Erythroblast (primary cell): ENCODE results near the gene MUC20.
"Not testable (repeated sequence)": the region's sequence is repeated elsewhere in the genome, so short reads cannot be mapped to it uniquely, and the experiment has no call there.

Experiments
- DNase-seq, 2 experiments: peaks; one replicate each; lab custom pipeline; 2025; lab: John Stamatoyannopoulos, UW
- GATA1 ChIP-seq: IDR thresholded peaks from 2 replicates; pipeline ENCODE4 v1.6.1; 2011; ENCODE audit warnings: low read depth, mild to moderate bottlenecking, control low read depth, low read length, moderate library complexity
- POLR2A ChIP-seq: IDR thresholded peaks from 2 replicates; pipeline ENCODE4 v1.6.1; 2011; ENCODE audit warnings: mild to moderate bottlenecking, low read length

Gene MUC20

DNA sequence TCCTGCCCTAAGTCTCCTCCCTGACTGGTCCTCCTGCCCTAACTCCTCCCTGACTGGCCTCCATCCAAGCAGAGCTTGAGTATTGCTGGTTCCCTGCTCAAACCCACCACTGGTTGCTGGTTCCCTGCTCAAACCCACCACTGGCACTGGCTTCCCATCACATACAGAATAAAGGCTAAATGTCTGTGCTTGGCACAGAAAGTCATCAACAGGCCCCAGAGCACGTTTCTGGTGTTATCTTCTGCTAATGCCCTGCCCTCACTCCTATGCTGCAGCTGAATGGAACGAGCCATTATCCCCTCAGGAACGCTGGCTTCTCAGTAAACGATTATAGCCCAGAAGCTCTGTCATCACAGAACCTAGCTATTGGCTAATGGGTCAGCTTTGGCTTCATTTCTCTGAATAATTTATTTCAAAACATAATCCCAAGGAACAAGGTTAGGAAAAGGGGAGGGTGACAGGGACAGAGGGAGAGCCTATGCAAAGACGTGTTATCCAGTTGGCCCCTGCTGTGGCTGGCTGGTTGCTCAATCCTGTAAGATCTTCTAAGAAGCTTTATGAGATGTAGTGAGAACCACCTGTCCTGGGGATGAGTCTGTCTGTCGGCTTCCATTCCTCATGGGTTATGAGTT, 6.3 kb upstream of the MUC20 start:
- TF ChIP-seq POLR2A (no peak), GATA1 (no peak)
- DNase-seq, result no peak

DNA sequence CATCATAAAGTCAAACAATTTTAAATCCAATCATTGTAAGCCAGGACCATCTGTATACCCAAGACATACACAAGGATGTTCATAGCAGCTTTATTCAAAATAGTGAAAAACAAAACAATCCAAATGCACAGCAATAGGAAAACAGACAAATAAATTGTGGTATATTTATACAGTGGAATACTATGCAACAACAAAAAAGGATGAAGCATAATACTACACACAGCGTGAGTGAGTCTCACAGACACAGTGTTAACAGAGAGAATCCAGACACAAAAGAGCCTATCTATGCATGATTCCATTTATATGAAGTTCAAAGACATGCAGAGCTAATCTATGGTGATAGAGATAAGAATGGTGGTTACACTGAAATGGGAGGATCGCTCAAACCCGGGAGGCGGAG, 5.6 kb upstream of the MUC20 start:
- TF ChIP-seq POLR2A (no peak), GATA1 (no peak)
- no peak for DNase-seq

DNA sequence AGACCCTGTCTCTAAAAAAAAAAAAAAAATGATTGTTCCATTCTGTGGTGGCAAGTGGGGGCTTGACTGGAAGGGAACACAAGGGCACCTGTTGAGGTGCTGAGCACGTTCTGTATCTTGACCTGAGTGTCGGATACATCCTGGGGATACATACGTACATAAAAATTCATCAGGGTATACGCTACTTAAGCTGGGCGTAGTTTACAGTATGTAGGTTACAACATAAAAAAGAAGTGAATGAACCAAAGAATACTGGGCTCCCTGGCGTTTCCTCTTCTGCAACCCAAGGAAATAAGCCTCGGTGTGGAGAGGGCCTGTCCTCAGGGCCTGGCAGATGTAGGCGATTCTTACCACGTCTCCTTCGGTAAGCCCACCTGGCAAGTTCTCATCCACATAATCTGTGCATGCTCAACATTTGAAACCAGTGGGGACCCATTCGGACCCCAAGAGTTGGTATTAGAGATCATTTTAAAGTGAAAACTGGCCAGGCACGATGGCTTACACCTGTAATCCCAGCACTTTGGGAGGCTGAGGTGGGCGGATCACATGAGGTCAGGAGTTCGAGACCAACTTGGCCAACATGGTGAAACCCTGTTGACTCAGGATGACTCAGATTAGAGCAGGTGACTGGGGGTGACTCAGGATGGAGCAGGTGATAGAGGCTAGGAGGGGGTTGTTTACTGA, 5.1 kb upstream of the MUC20 start:
- DNase-seq, result no peak
- no peak for TF ChIP-seq GATA1
- TF ChIP-seq POLR2A, result no peak

DNA sequence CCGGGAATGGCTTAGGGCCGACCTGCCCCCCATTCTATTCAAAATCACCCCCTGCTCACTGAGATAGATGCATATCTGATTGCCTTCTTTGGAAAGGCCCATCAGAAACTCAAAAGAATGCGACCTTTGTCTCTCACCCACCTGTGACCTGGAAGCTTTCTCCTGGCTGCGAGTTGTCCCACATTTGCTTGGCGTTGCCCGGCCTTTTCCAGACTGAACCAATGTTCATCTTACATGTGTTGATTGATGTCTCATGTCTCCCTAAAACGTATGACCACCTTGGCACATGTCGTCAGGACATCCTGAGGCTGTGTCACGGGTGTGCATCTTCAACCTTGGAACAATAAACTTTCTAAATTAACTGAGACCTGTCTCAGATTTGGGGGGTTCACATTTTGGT, 3.4 kb upstream of the MUC20 start:
- TF ChIP-seq GATA1 (no peak), POLR2A (no peak)
- no peak for DNase-seq

DNA sequence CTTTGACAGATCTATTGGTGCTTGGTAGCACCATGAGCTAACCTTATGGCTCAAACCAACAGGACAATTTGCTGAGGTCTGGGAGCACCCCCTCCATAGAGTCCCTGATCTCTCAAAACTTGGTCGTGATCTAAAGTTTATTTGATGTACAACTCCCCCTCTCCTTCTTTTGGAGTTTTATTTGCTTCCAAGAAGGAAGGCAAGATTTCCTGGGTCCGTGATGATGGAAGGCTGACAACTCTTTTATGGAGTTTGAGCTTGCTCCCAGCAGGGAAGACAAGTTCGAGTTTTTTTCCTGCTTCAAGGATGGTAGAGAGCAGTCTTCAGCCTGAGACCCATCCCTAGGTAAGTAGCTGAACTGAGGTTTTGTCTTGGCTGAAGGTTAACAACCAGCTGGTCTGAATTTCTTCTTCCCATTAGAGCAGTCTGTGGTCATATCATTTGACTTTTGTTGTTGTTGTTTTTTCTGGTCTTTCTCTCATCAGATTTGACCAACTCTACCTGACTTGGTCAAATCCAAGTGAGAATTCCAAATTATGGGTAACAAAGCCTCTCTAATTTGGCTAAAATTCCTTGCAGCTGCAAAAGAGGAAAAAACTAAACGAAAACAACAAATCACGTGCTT, 2.8 kb upstream of the MUC20 start:
- no peak for TF ChIP-seq POLR2A
- no peak for TF ChIP-seq GATA1
- no peak for DNase-seq

DNA sequence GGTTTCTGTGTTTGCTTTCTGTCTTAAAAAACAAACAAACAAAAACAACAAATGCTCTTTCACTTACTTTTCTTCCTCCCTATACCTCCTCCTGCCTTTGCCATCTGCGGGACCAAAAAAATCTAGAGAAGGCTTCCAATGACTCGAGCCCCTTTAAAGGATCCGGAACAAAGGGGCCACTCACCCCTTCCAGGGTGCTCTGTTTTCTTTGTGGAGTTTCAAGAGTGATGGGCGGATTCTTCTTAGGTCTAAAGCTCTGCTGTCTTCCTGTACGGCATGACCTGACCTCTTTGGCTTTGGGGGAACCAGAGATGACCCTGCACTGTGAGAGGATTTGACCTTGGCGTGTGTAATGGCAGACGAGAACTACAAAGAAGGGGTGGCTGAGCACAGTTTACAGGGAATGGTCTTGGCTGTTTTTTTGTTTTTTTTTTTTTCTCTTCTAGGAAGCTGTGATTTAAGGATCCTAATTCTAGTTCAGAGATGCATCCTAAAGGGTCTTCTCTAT, 2.2 kb upstream of the MUC20 start:
- TF ChIP-seq GATA1 (no peak), POLR2A (no peak)
- no peak for DNase-seq

DNA sequence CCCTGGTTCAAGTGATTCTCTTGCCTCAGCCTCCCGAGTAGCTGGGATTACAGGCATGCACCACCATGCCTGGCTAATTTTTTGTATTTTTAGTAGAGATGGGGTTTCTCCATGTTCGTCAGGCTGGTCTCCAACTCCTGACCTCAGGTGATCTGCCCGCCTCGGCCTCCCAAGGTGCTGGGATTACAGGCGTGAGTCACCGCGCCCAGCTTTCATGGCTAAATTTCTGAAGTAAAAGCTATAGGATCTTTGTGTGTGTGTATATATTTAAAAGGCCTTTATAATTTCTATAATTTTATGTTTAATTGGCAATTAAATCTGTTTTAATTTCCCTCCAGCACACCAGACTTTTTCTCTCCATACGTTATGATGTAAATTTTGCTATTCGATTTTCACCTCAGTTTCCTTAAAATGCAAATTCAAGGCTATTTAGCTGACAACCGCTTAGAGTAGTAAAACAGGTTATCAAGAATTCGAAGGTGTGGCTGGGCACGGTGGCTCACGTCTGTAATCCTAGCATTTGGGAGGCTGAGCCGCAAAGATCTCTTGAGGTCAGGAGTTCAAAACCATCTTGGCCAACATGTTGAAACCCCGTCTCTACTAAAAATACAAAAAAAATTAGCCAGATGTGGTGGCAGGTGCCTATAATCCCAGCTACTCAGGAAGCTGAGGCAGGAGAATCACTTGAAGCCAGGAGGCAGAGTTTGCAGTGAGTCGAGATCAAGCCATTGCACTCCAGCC, 1.1 kb upstream of the MUC20 start:
- not testable (repeated sequence) for DNase-seq

DNA sequence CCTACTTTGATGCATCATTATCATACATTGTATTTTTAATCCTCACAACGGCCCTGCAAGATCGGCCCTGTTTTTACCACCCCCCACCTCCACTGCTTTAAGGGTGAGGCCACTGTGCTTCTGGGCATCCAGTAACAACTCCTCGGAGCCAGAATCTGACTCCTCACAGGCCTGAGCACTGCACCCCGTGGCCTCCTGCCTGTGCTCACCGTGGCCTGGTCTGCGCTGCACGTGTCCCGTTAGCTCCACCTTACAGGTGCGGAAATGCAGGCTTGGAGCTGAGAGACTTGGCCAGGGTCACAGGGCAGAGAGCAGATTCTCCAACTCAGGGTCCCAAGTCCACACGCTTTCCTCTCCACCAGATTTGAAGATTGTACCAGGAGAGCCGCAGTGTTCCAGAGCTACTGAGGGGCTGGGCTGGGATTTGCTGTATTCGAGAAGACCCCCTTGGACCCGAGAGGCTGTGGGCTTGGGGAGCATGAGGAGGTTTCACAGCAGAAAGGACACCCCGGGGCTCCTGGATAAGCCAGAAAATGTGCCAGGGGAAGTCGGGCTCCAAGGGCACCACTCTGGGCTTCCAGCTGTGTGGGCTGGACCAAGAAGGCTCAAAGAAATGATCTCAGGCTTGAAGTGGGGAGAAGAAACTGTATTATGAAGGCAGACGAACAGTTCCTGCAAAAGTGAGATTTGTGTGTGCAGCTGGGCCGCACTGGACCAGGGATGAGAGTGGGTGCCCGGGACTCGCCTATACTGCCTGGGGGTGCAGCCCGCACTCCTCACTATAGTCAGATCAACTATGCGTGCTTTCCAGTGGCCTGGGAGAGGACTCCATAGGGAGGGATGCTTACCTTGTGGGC, 1.6 kb downstream of the MUC20 start:
- DNase-seq, result not testable (repeated sequence)

DNA sequence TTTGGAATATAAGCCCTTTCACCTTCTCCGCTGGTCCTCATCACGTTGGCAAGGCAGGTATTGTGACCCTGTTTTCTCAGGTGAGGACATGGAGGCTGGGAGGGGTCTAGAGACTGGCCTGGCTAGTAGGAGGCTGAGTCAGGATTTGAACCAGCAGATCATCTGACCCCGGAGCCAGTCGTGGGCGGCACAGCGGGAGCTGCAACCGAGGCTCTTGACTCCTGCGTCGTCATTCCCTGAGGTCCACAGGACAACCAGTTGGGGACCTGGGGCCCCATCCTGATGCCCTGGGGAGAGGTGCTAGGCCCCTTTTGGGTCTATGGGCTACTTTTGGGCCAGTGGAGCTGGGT, 2.2 kb downstream of the MUC20 start:
- DNase-seq, result not testable (repeated sequence)

DNA sequence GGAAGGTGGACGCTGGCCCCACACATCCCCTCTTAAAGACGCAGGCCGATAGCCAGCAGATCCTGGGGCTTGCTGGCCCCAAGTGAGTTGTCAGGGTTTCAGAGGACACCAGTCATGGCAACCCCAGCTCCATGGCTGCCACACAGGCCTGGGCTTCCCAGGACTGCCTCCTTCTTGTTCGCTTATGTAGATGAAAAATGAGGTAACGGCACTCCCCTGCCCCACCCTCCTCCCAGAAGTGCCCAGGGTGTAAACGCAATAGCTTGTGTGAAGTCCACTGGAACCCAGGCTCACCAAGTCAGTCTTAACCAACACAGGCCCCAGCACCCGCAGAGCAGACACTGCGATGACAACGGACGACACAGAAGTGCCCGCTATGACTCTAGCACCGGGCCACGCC, 3.6 kb downstream of the MUC20 start:
- not testable (repeated sequence) for DNase-seq

DNA sequence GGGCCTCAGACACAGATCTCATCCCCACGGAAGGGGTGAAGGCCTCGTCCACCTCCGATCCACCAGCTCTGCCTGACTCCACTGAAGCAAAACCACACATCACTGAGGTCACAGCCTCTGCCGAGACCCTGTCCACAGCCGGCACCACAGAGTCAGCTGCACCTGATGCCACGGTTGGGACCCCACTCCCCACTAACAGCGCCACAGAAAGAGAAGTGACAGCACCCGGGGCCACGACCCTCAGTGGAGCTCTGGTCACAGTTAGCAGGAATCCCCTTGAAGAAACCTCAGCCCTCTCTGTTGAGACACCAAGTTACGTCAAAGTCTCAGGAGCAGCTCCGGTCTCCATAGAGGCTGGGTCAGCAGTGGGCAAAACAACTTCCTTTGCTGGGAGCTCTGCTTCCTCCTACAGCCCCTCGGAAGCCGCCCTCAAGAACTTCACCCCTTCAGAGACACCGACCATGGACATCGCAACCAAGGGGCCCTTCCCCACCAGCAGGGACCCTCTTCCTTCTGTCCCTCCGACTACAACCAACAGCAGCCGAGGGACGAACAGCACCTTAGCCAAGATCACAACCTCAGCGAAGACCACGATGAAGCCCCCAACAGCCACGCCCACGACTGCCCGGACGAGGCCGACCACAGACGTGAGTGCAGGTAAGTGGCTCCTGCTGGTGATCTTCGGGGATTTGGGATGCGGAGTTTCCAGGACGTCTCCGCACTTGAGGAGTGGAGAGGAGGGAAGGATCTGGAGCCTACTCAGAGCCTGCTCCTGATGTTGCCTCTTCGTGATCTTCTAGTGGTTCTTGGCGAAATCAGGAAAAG, 5.3 kb downstream of the MUC20 start:
- not testable (repeated sequence) for DNase-seq

DNA sequence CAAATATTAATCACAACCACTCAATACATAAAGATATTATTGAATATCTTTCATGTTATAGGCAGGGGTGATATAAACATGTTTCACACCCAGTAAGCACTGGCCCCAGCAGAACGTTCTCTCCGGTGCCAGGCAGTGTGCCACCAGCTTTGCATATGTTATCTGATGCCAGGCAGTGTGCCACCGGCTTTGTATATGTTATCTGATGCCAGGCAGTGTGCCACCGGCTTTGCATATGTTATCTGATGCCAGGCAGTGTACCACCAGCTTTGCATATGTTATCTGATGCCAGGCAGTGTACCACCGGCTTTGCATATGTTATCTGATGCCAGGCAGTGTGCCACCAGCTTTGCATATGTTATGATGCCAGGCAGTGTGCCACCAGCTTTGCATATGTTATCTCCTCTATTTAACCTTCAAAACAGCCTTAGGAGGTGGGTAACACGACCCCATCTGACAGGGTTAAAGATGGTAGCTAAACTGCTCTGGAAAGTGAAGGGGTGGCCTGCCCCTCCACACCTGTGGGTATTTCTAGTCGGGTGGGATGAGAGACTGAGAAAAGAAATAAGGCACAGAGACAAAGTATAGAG, 6.9 kb downstream of the MUC20 start:
- no peak for DNase-seq
- TF ChIP-seq GATA1 (no peak), POLR2A (no peak)

DNA sequence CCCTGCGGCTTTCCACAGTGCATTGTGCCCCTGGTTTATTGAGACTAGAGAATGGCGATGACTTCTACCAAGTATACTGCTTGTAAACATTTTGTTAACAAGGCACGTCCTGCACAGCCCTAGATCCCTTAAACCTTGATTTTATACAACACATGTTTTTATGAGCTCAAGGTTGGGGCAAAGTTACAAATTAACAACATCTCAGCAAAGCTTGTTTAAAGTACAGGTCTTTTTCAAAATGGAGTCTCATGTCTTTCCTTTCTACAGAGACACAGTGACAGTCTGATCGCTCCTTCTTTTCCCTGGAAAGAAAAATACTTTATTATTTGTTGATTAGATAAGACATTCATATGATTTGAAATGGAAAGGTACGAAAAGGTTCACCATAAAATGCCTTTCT, 8.0 kb downstream of the MUC20 start:
- not testable (repeated sequence) for DNase-seq
